HEK293 (cell line): ENCODE data around the gene SEMA3A.
A peak's percentile ranks its signal among the peaks of the same experiment; 100 is the strongest.

Source experiments
- CTCF ChIA-PET: fragments of 350-600 bp; formaldehyde crosslinking; extraction: SDS; loops from one replicate; lab custom pipeline; 2021; ENCODE audit warnings: antibody characterized with exemption; lab: Yijun Ruan, JAX
- POLR2A ChIA-PET: fragments of 300-600 bp; formaldehyde crosslinking; extraction: SDS; loops from one replicate; lab custom pipeline; 2020; ENCODE audit warnings: antibody characterized with exemption, inconsistent platforms; lab: Yijun Ruan, JAX
- H3K27ac ChIP-seq: fragments of 200-500 bp; sonication (Bioruptor generic); 2 replicates; pipeline ENCODE4 v1.5.1; 2014; ENCODE audit warnings: low read depth, low read length, control low read depth, inconsistent platforms; ENCODE audit errors: extremely low read depth
- H3K36me3 ChIP-seq, 2 experiments: fragments of 200-500 bp in 1 of 2; sonication (Bioruptor generic) in 1 of 2; 1 replicate in 1 of 2; 2 replicates in 1 of 2; pipeline ENCODE4 v1.5.1; 2014 to 2017; ENCODE audit warnings: inconsistent platforms in 2 of 2, low read length in 2 of 2; ENCODE audit not compliant: control insufficient read depth in 2 of 2, insufficient read depth in 1 of 2
- H3K4me1 ChIP-seq: fragments of 200-500 bp; sonication (Bioruptor generic); 2 replicates; pipeline ENCODE4 v1.5.1; 2014; ENCODE audit warnings: mild to moderate bottlenecking, low read length, inconsistent platforms; ENCODE audit not compliant: control insufficient read depth, insufficient read depth
- H3K4me3 ChIP-seq: 2 replicates; pipeline ENCODE4 v1.5.1; 2011; ENCODE audit warnings: low read depth, mild to moderate bottlenecking, control low read depth, low read length, moderate library complexity
- H3K9me3 ChIP-seq: fragments of 200-500 bp; sonication (Bioruptor generic); 2 replicates; pipeline ENCODE4 v1.5.1; 2014; ENCODE audit warnings: low read depth, low read length, inconsistent platforms; ENCODE audit not compliant: control insufficient read depth, insufficient read depth
- GLIS1 ChIP-seq: fragments of 450-650 bp; formaldehyde crosslinking; IDR thresholded peaks from 2 replicates; pipeline ENCODE4 v1.5.1; 2016; ENCODE audit warnings: missing biosample characterization, missing genetic modification characterization
- INSM2 ChIP-seq: fragments of 450-650 bp; formaldehyde crosslinking; IDR thresholded peaks from 2 replicates; pipeline ENCODE4 v1.5.1; 2016; ENCODE audit warnings: missing biosample characterization, missing genetic modification characterization
- KLF17 ChIP-seq: fragments of 450-650 bp; formaldehyde crosslinking; IDR thresholded peaks from 2 replicates; pipeline ENCODE4 v1.5.1; 2016; ENCODE audit warnings: missing biosample characterization, missing genetic modification characterization
- PRDM1 ChIP-seq: fragments of 450-650 bp; formaldehyde crosslinking; IDR thresholded peaks from 2 replicates; pipeline ENCODE4; 2016; ENCODE audit warnings: missing biosample characterization, missing genetic modification characterization
- PRDM6 ChIP-seq: fragments of 450-650 bp; formaldehyde crosslinking; IDR thresholded peaks from 2 replicates; pipeline ENCODE4 v1.5.1; 2017; ENCODE audit warnings: missing biosample characterization, missing genetic modification characterization
- RBAK ChIP-seq: fragments of 450-650 bp; formaldehyde crosslinking; IDR thresholded peaks from 2 replicates; pipeline ENCODE4 v1.5.1; 2016; ENCODE audit warnings: missing biosample characterization, missing genetic modification characterization
- REST ChIP-seq: fragments of 450-650 bp; formaldehyde crosslinking; IDR thresholded peaks from 2 replicates; pipeline ENCODE4 v1.5.1; 2016; ENCODE audit warnings: missing biosample characterization, missing genetic modification characterization
- ZNF114 ChIP-seq: fragments of 450-650 bp; formaldehyde crosslinking; IDR thresholded peaks from 2 replicates; pipeline ENCODE4 v1.5.0; 2017; ENCODE audit warnings: missing biosample characterization, missing genetic modification characterization
- ZNF16 ChIP-seq: fragments of 450-650 bp; formaldehyde crosslinking; IDR thresholded peaks from 2 replicates; pipeline ENCODE4 v1.5.1; 2016; ENCODE audit warnings: low read depth, missing biosample characterization, missing genetic modification characterization
- ZNF221 ChIP-seq: fragments of 450-650 bp; formaldehyde crosslinking; IDR thresholded peaks from 2 replicates; pipeline ENCODE4 v1.5.1; 2017; ENCODE audit warnings: missing biosample characterization, missing genetic modification characterization, borderline replicate concordance
- ZNF362 ChIP-seq: fragments of 450-650 bp; formaldehyde crosslinking; IDR thresholded peaks from 2 replicates; pipeline ENCODE4 v1.5.1; 2016; ENCODE audit warnings: missing biosample characterization, missing genetic modification characterization
- ZNF416 ChIP-seq: fragments of 450-650 bp; formaldehyde crosslinking; IDR thresholded peaks from 2 replicates; pipeline ENCODE4 v1.5.1; 2016; ENCODE audit warnings: missing biosample characterization, missing genetic modification characterization
- ZNF433 ChIP-seq: fragments of 450-650 bp; formaldehyde crosslinking; IDR thresholded peaks from 2 replicates; pipeline ENCODE4 v1.5.1; 2016; ENCODE audit warnings: missing biosample characterization, missing genetic modification characterization, low read depth
- ZNF585B ChIP-seq: fragments of 450-650 bp; formaldehyde crosslinking; IDR thresholded peaks from 2 replicates; pipeline ENCODE4 v1.5.1; 2016; ENCODE audit warnings: missing biosample characterization, missing genetic modification characterization

Gene SEMA3A

GRCh38 chr7:84013616-84014240 lies 180.9 kb downstream of the SEMA3A start:
- Histone ChIP-seq H3K36me3 (no peaks in the 10 kb centered on the region), H3K27ac (no peak overlapping the region), H3K4me3 (no peak overlapping the region), H3K4me1 (peaks cover 3% of the 10 kb centered on the region), H3K9me3 (no peaks in the 10 kb centered on the region)
- CTCF ChIA-PET = interaction anchor here (0.6 to 0.7 kb wide), 3 partner anchors 36 to 659 kb away, joined by 3 read pairs; no protein-coding TSS in a partner anchor
- POLR2A ChIA-PET = no interaction called here
- TF ChIP-seq KLF17 (tag by site-specific recombination) = no peak
- no peak for TF ChIP-seq RBAK (tag by site-specific recombination)
- no peak for TF ChIP-seq ZNF585B (tag by site-specific recombination)
- no peak for TF ChIP-seq ZNF114 (tag by site-specific recombination)
- no peak for TF ChIP-seq PRDM1 (tag by site-specific recombination)
- no peak for TF ChIP-seq ZNF433 (tag by site-specific recombination)
- no peak for TF ChIP-seq ZNF221 (tag by site-specific recombination)
- TF ChIP-seq REST = no peak
- no peak for TF ChIP-seq ZNF16 (tag by site-specific recombination)
- no peak for TF ChIP-seq INSM2 (tag by site-specific recombination)

- peaks cover 3% of the 10 kb centered on the region for H3K4me1 ChIP-seq
- no peak overlapping the region for H3K27ac ChIP-seq
- H3K4me3 ChIP-seq = no peak overlapping the region
- POLR2A ChIA-PET = no interaction called here
- H3K9me3 ChIP-seq = no peaks in the 10 kb centered on the region
- H3K36me3 ChIP-seq = no peaks in the 10 kb centered on the region
- TF ChIP-seq PRDM6 (tag by site-specific recombination) (peak; percentile 60), GLIS1 (no peak), ZNF416 (tag by site-specific recombination) (no peak), ZNF362 (tag by site-specific recombination) (0 out of 2 replicates have a peak, but pooled peaks have one; percentile 32)
- TF ChIP-seq, all 188 proteins: peak for 2
- CTCF ChIA-PET = no interaction called here
These were observed 184.8 kb downstream of the SEMA3A start for GRCh38 chr7:84009782-84010181.
